ENCODE results near the gene NAP1L4.
A peak's percentile ranks its signal among the peaks of the same experiment; 100 is the strongest.

The NAP1L4 gene

GRCh38 chr11:2934021-2934550, 58.0 kb downstream of the NAP1L4 start:
- no peak for DNase-seq

- peak; percentile 97 to 99 (median 98) for DNase-seq
Measured at GRCh38 chr11:2933375-2934020, 58.6 kb downstream of the NAP1L4 start.

- DNase-seq = peak; percentile 37 to 63 (median 48)
Measured at GRCh38 chr11:2932850-2933251, 59.3 kb downstream of the NAP1L4 start.

- DNase-seq = no peak
Measured at GRCh38 chr11:2931771-2932738, 60.1 kb downstream of the NAP1L4 start.

GRCh38 chr11:2931420-2931746, 60.7 kb downstream of the NAP1L4 start:
- DNase-seq = no peak

- peak; percentile 30 to 74 (median 50) for DNase-seq
Measured at GRCh38 chr11:2930704-2931419, 61.3 kb downstream of the NAP1L4 start.

DNA sequence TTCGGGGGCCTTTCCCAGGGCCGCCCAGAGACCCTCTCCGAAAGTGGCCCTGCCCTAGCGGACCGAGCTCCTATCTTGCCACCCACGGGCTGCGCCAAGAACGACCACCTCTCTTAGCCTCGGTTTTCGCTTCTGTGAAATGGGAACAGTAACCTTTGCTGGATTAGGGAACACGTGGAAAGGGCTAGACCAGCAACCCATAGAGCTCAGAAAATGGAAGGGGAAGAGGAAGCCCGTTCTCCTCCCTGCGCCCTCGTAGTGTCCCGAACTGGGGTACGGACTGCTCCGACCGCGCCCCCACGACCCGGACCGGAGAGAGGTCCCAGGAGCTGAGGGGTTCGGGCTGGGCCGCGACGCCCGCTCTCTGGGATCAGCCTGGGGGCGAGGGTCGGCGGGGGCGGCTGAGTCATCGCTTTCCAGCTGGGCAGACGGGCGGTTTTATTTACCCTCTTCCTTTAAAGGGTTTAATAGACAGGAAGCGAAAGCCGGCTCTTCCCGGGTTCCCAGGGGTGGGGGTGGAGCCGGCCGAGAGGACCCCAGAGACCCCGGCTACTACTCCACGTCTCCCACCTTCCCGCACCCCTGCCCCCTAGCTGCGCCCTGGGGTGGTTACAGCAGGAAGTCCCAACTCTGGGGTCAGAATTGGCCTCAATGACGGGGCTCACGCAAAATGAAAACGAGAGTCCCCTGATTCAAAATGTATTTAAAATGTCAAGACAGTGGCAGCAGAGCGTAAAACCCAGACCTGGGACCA, 62.0 kb downstream of the NAP1L4 start:
- DNase-seq = peak; percentile 63 to 75 (median 72)

- DNase-seq = peak; percentile 75 to 90 (median 85)
Measured at GRCh38 chr11:2929531-2929949, 62.6 kb downstream of the NAP1L4 start.

- peak; percentile 69 to 88 (median 77) for DNase-seq
Measured at GRCh38 chr11:2928605-2929530, 63.3 kb downstream of the NAP1L4 start, which contains the start of gene PHLDA2. Gene PHLDA2, minus strand, starts transcription at chr11:2929420. Its CDS starts 56 bp downstream, at chr11:2929364.

GRCh38 chr11:2927851-2928604, 64.1 kb downstream of the NAP1L4 start:
- DNase-seq = peak; percentile 29 to 64 (median 46)

GRCh38 chr11:2927121-2927800, 64.9 kb downstream of the NAP1L4 start:
- no peak for DNase-seq

GRCh38 chr11:2926611-2927051, 65.5 kb downstream of the NAP1L4 start:
- DNase-seq = no peak

GRCh38 chr11:2924821-2925675, 67.1 kb downstream of the NAP1L4 start:
- DNase-seq = no peak

DNA sequence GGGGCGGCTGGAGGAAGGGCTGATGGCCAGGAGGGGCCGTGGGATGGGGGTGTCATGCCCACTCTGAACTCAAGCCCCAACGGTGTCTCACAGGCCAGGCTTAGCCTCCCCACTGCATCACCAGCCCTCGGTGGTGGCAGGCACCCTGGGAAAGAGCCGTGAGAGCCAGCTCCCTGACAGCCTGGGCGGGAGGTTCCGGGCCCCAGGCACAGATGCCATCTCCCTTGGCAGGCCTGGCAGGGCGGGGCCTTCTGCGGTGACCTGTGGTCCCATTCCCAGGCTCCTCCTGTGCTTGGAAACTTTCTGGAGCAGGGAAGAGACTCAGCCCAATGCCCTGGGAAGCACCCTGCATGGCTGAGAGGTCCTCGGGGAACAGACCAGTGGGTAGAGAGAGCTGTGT, 67.7 kb downstream of the NAP1L4 start:
- DNase-seq = no peak

- no peak for DNase-seq
Measured at GRCh38 chr11:2923446-2924375, 68.4 kb downstream of the NAP1L4 start.

DNA sequence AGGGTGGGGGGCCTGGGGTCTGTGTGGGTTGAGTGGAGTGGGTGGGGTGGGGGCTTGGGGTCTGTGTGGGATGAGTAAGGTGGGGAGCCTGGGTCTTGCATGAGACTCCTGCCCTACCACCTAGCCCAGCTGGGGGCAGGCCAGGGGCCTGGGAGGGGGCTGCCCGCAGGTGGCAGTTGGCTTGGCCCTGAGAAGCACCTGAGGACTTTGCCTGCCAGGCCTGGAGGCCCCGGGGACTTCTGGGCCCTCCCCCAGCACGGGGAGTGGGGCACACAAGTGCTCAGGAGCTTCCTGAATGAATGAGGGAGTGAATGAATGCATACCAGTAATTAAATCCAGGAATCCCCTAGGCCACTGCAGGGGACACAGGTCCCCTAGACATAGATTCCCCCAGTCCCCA, 69.5 kb downstream of the NAP1L4 start:
- DNase-seq = no peak
